Stimulated activated naive CD8-positive, alpha-beta T cell treated with anti-CD3 and anti-CD28 coated beads, Interleukin-15, amount 100 ng/mL, for 72 hours (primary cell): ENCODE results near the gene UNK.
"Not testable (repeated sequence)": the region's sequence is repeated elsewhere in the genome, so short reads cannot be mapped to it uniquely, and the experiment has no call there.

Source experiments
- ATAC-seq: fragments of 150-1000 bp; cut with Tn5 transposase; 2 replicates; pipeline ENCODE4 v1.10.0; 2021; ENCODE audit warnings: mild to moderate bottlenecking, moderate library complexity
- DNase-seq, 2 donors: peaks; one replicate each; pipeline ENCODE4 v3.0.0; 2021 to 2022
- H3K27ac Mint-ChIP-seq, 2 donors: one replicate each; pipeline ENCODE4 v1.8.0; 2022; ENCODE audit warnings: mild to moderate bottlenecking in 2 of 2, mixed read lengths in 2 of 2, moderate library complexity in 2 of 2
- H3K27me3 Mint-ChIP-seq: one replicate; pipeline ENCODE4 v1.8.0; 2022; ENCODE audit warnings: mixed read lengths
- H3K4me1 Mint-ChIP-seq: one replicate; pipeline ENCODE4 v1.8.0; 2022; ENCODE audit warnings: mild to moderate bottlenecking, mixed read lengths
- H3K4me3 Mint-ChIP-seq, 2 donors: one replicate each; pipeline ENCODE4 v1.8.0; 2022; ENCODE audit warnings: mild to moderate bottlenecking in 2 of 2, mixed read lengths in 2 of 2, moderate library complexity in 1 of 2
- H3K9me3 Mint-ChIP-seq, 2 donors: one replicate each; pipeline ENCODE4 v1.8.0; 2022; ENCODE audit warnings: mixed read lengths in 2 of 2

UNK gene

GRCh38 chr17:75799402-75799801 is 14.8 kb downstream of the UNK start:
- Mint-ChIP-seq H3K27ac (no peak overlapping the region), H3K4me1 (peaks cover 11% of the 10 kb centered on the region), H3K9me3 (no peaks in the 10 kb centered on the region), H3K27me3 (no peaks in the 10 kb centered on the region), H3K4me3 (no peak overlapping the region)
- ATAC-seq (no peak), DNase-seq (no peak)

GRCh38 chr17:75803883-75804282 is 19.3 kb downstream of the UNK start:
- H3K27me3 Mint-ChIP-seq = no peaks in the 10 kb centered on the region
- H3K4me1 Mint-ChIP-seq = peaks cover 17% of the 10 kb centered on the region
- DNase-seq (no peak), ATAC-seq (no peak)
- H3K9me3 Mint-ChIP-seq = no peaks in the 10 kb centered on the region
- no peak overlapping the region for H3K4me3 Mint-ChIP-seq
- peak overlapping the region in 1 of 2 donors; percentile 85 for H3K27ac Mint-ChIP-seq

GRCh38 chr17:75806822-75807500 is 22.4 kb downstream of the UNK start:
- Mint-ChIP-seq H3K9me3 (no peaks in the 10 kb centered on the region), H3K4me1 (peaks cover 19% of the 10 kb centered on the region), H3K27me3 (no peaks in the 10 kb centered on the region), H3K27ac (peak overlapping the region in 1 of 2 donors; percentile 48), H3K4me3 (no peak overlapping the region)
- DNase-seq (no peak), ATAC-seq (no peak)

- no peak for DNase-seq
- ATAC-seq = no peak
- H3K9me3 Mint-ChIP-seq = no peaks in the 10 kb centered on the region
- H3K27ac Mint-ChIP-seq = peak overlapping the region in 1 of 2 donors; percentile 64
- H3K27me3 Mint-ChIP-seq = no peaks in the 10 kb centered on the region
- peaks cover 19% of the 10 kb centered on the region for H3K4me1 Mint-ChIP-seq
- H3K4me3 Mint-ChIP-seq = no peak overlapping the region
Measured at GRCh38 chr17:75807861-75808260, 23.3 kb downstream of the UNK start.

GRCh38 chr17:75808549-75808904 is 23.9 kb downstream of the UNK start:
- Mint-ChIP-seq H3K9me3 (no peaks in the 10 kb centered on the region), H3K4me1 (peaks cover 15% of the 10 kb centered on the region), H3K27me3 (no peaks in the 10 kb centered on the region), H3K4me3 (no peak overlapping the region), H3K27ac (peak overlapping the region; percentile 75 to 80)
- ATAC-seq (no peak), DNase-seq (no peak)

GRCh38 chr17:75808905-75809621 is 24.5 kb downstream of the UNK start:
- Mint-ChIP-seq H3K4me1 (peaks cover 10% of the 10 kb centered on the region), H3K27ac (peak overlapping the region in 1 of 2 donors; percentile 75), H3K4me3 (no peak overlapping the region), H3K27me3 (no peaks in the 10 kb centered on the region), H3K9me3 (no peaks in the 10 kb centered on the region)
- DNase-seq (no peak), ATAC-seq (no peak)

GRCh38 chr17:75809631-75810111 is 25.1 kb downstream of the UNK start:
- Mint-ChIP-seq H3K4me1 (peaks cover 8% of the 10 kb centered on the region), H3K4me3 (no peak overlapping the region), H3K27me3 (no peaks in the 10 kb centered on the region), H3K9me3 (no peaks in the 10 kb centered on the region), H3K27ac (no peak overlapping the region)
- DNase-seq = no peak
- ATAC-seq = no peak

GRCh38 chr17:75810216-75810615 is 25.6 kb downstream of the UNK start:
- Mint-ChIP-seq H3K4me3 (no peak overlapping the region), H3K9me3 (no peaks in the 10 kb centered on the region), H3K27ac (no peak overlapping the region), H3K4me1 (peaks cover 8% of the 10 kb centered on the region), H3K27me3 (no peaks in the 10 kb centered on the region)
- no peak for DNase-seq
- no peak for ATAC-seq

- ATAC-seq, DNase-seq, H3K27me3 Mint-ChIP-seq, H3K4me1 Mint-ChIP-seq, H3K27ac Mint-ChIP-seq, H3K9me3 Mint-ChIP-seq, H3K4me3 Mint-ChIP-seq: not testable (repeated sequence)
Measured at GRCh38 chr17:75810756-75811155, 26.1 kb downstream of the UNK start.

GRCh38 chr17:75811174-75811573 is 26.6 kb downstream of the UNK start:
- Mint-ChIP-seq H3K9me3 (no peaks in the 10 kb centered on the region), H3K27ac (no peak overlapping the region), H3K4me1 (peaks cover 8% of the 10 kb centered on the region), H3K27me3 (no peaks in the 10 kb centered on the region), H3K4me3 (no peak overlapping the region)
- no peak for ATAC-seq
- no peak for DNase-seq

- ATAC-seq (no peak), DNase-seq (no peak)
- Mint-ChIP-seq H3K27me3 (no peaks in the 10 kb centered on the region), H3K9me3 (no peaks in the 10 kb centered on the region), H3K4me3 (no peak overlapping the region), H3K27ac (no peak overlapping the region), H3K4me1 (peaks cover 8% of the 10 kb centered on the region)
Measured at GRCh38 chr17:75812096-75813013, 27.7 kb downstream of the UNK start.

GRCh38 chr17:75813081-75814020 is 28.7 kb downstream of the UNK start:
- H3K9me3 Mint-ChIP-seq = no peaks in the 10 kb centered on the region
- peaks cover 6% of the 10 kb centered on the region for H3K4me1 Mint-ChIP-seq
- H3K27me3 Mint-ChIP-seq = no peaks in the 10 kb centered on the region
- H3K27ac Mint-ChIP-seq = peak overlapping the region in 1 of 2 donors; percentile 59
- DNase-seq = no peak
- H3K4me3 Mint-ChIP-seq = no peak overlapping the region
- ATAC-seq = no peak

GRCh38 chr17:75814021-75814395 is 29.4 kb downstream of the UNK start:
- Mint-ChIP-seq H3K27ac (no peak overlapping the region), H3K9me3 (no peaks in the 10 kb centered on the region), H3K4me1 (no peaks in the 10 kb centered on the region), H3K27me3 (no peaks in the 10 kb centered on the region), H3K4me3 (no peak overlapping the region)
- ATAC-seq = no peak
- DNase-seq = no peak

GRCh38 chr17:75814900-75815373 is 30.3 kb downstream of the UNK start:
- H3K27ac Mint-ChIP-seq = no peak overlapping the region
- no peak overlapping the region for H3K4me3 Mint-ChIP-seq
- ATAC-seq = no peak
- no peak for DNase-seq
- no peaks in the 10 kb centered on the region for H3K4me1 Mint-ChIP-seq
- H3K27me3 Mint-ChIP-seq = no peaks in the 10 kb centered on the region
- H3K9me3 Mint-ChIP-seq = no peaks in the 10 kb centered on the region

- no peaks in the 10 kb centered on the region for H3K27me3 Mint-ChIP-seq
- no peaks in the 10 kb centered on the region for H3K9me3 Mint-ChIP-seq
- no peak for DNase-seq
- peaks cover 3% of the 10 kb centered on the region for H3K4me1 Mint-ChIP-seq
- no peak for ATAC-seq
- no peak overlapping the region for H3K27ac Mint-ChIP-seq
- no peak overlapping the region for H3K4me3 Mint-ChIP-seq
Measured at GRCh38 chr17:75815399-75815798, 30.8 kb downstream of the UNK start.
